ENCODE results near the gene ANKRD34A.
A peak's percentile ranks its signal among the peaks of the same experiment; 100 is the strongest.

ANKRD34A gene

GRCh38 chr1:145990249-145990855 lies 26.0 kb upstream of the ANKRD34A start:
- no peak for DNase-seq

GRCh38 chr1:145988773-145989172 lies 24.4 kb upstream of the ANKRD34A start:
- DNase-seq: no peak

GRCh38 chr1:145987926-145988325 lies 23.6 kb upstream of the ANKRD34A start:
- DNase-seq: no peak

- no peak for DNase-seq
Measured at GRCh38 chr1:145986551-145986950, 22.2 kb upstream of the ANKRD34A start.

GRCh38 chr1:145985502-145986439 lies 21.4 kb upstream of the ANKRD34A start:
- DNase-seq: peak; percentile 62

GRCh38 chr1:145985129-145985501 lies 20.7 kb upstream of the ANKRD34A start:
- DNase-seq: no peak

- DNase-seq: no peak
Measured at GRCh38 chr1:145983960-145984830, 19.8 kb upstream of the ANKRD34A start.

- DNase-seq: no peak
Measured at GRCh38 chr1:145983206-145983675, 18.9 kb upstream of the ANKRD34A start.

GRCh38 chr1:145982010-145982723 lies 17.8 kb upstream of the ANKRD34A start:
- DNase-seq: no peak

GRCh38 chr1:145980457-145980994 lies 16.2 kb upstream of the ANKRD34A start:
- DNase-seq: no peak

GRCh38 chr1:145979746-145980456 lies 15.5 kb upstream of the ANKRD34A start:
- peak; percentile 65 for DNase-seq

- peak; percentile 91 for DNase-seq
Measured at GRCh38 chr1:145978854-145979745, 14.7 kb upstream of the ANKRD34A start.

- DNase-seq: no peak
Measured at GRCh38 chr1:145978471-145978853, 14.1 kb upstream of the ANKRD34A start.

GRCh38 chr1:145977486-145978470 lies 13.4 kb upstream of the ANKRD34A start:
- peak; percentile 52 for DNase-seq

- DNase-seq: no peak
Measured at GRCh38 chr1:145977016-145977415, 12.6 kb upstream of the ANKRD34A start.

- DNase-seq: no peak
Measured at GRCh38 chr1:145975216-145975615, 10.8 kb upstream of the ANKRD34A start.

GRCh38 chr1:145974721-145975120 lies 10.3 kb upstream of the ANKRD34A start:
- DNase-seq: no peak

GRCh38 chr1:145972580-145972979 lies 8.2 kb upstream of the ANKRD34A start:
- DNase-seq: no peak

GRCh38 chr1:145967288-145967687 lies 2.9 kb upstream of the ANKRD34A start:
- no peak for DNase-seq

All from SIG-M5 (cell line).